ENCODE results near the gene FAM83E.
"Not testable (repeated sequence)": the region's sequence is repeated elsewhere in the genome, so short reads cannot be mapped to it uniquely, and the experiment has no call there.

The FAM83E gene

GRCh38 chr19:48591021-48591420 lies 23.9 kb downstream of the FAM83E start:
- no peak for DNase-seq (ENCODE audit: low read depth, low spot score)
- H3K27ac ChIP-seq, result no peak overlapping the region

DNA sequence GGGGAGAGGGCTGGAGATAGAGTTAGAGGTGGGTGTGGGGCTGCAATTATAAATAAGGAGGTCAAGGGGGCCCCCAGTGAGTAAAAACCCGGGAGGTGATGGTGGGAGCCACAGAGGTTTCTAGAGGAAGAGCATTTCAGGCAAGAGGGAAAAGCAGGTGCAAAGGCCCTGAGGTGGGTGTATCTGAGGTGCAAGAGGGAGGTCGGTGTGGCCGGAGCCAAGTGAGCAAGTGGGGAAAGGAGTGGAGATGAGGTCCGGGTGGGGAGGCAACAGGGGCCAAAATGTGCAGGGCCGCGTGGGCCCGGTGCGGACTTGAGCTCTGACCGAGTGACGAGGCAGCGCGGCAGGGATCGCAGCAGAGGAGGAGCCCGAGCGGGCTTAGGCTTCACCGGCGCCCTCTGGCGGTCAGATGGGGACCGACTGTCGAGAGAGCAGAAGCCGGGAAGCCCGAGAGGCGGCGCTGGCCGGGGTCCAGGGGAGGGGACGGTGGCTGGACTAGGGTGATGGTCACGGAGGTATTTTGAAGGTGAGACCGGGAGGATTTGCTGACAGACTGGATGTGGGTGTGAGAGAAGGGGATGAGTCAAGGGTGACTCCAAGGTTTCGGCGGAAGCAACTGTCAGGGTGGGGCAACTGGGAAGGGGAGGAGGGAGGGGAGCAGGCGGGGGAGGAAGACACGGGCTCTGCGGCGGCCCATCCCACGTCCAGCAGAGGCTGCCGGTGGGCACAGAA lies 26.0 kb downstream of the FAM83E start:
- H3K27ac ChIP-seq, result peak overlapping the region; percentile 56

GRCh38 chr19:48587387-48587786 lies 27.5 kb downstream of the FAM83E start:
- H3K27ac ChIP-seq, result no peak overlapping the region
- DNase-seq (ENCODE audit: low read depth, low spot score), result no peak

More for the DNA sequence above, 26.0 kb downstream of the FAM83E start:
- DNase-seq (ENCODE audit: low read depth, low spot score), result peak; percentile 97

GRCh38 chr19:48582168-48582567 lies 32.7 kb downstream of the FAM83E start:
- no peak overlapping the region for H3K27ac ChIP-seq
- no peak for DNase-seq (ENCODE audit: low read depth, low spot score)

GRCh38 chr19:48578891-48579290 lies 36.0 kb downstream of the FAM83E start:
- H3K27ac ChIP-seq, result no peak overlapping the region
- DNase-seq (ENCODE audit: low read depth, low spot score), result no peak

GRCh38 chr19:48577908-48578307 lies 37.0 kb downstream of the FAM83E start:
- not testable (repeated sequence) for H3K27ac ChIP-seq; DNase-seq (ENCODE audit: low read depth, low spot score)

GRCh38 chr19:48575931-48576622 lies 38.8 kb downstream of the FAM83E start:
- no peak overlapping the region for H3K27ac ChIP-seq
- DNase-seq (ENCODE audit: low read depth, low spot score), result no peak

- H3K27ac ChIP-seq, result no peak overlapping the region
- DNase-seq (ENCODE audit: low read depth, low spot score), result no peak
Observed at GRCh38 chr19:48573163-48573505, 41.7 kb downstream of the FAM83E start.

GRCh38 chr19:48571378-48572162 lies 43.3 kb downstream of the FAM83E start:
- no peak overlapping the region for H3K27ac ChIP-seq

GRCh38 chr19:48569814-48570213 lies 45.1 kb downstream of the FAM83E start:
- no peak for DNase-seq (ENCODE audit: low read depth, low spot score)
- H3K27ac ChIP-seq, result no peak overlapping the region

More at GRCh38 chr19:48571378-48572162, 43.3 kb downstream of the FAM83E start:
- no peak for DNase-seq (ENCODE audit: low read depth, low spot score)

- no peak for DNase-seq (ENCODE audit: low read depth, low spot score)
- H3K27ac ChIP-seq, result peak overlapping the region; percentile 43
Observed at GRCh38 chr19:48568345-48568886, 46.5 kb downstream of the FAM83E start.

DNA sequence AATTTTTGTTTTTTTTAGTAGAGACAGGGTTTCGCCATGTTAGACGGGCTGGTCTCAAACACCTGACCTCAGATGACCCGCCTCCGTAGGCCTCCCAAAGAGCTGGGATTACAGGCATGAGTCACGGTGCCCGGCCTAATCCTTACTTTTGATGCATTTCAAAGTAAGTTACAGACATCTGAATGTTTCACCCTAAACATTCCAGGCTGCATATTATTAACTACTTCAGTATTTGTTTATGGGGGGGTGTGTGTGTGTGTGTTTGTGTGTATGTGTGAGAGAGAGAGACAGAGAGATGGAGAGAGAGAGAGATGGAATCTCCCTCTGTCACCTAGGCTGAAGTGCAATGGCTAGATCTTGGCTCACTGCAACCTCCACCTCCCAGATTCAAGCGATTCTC lies 49.8 kb downstream of the FAM83E start:
- no peak for DNase-seq (ENCODE audit: low read depth, low spot score)
- peak overlapping the region; percentile 21 for H3K27ac ChIP-seq

All from epithelial cell of prostate (primary cell).